ENCODE measurements around the gene SLC16A1.

The SLC16A1 gene

DNA sequence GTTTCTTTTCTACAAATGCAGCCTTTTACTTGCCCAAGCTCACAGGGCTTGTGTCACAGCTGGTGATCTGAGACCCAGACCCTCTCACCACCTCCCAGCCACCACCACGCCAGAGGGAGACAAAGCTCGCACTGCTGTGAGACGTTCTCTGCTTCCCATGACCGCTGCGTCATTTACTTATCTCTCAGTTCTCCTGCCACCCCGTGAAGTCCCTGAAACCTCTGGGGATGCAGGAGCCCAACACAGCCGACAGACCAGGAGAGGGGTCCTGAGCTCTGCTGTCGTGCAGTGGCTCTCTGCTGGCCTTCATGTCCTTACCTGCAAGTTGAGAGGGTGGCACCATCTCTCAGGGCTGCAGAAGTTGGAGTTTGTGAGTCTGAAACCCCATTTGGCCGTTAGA is 77.7 kb downstream of the SLC16A1 start:
- no peak for DNase-seq

DNA sequence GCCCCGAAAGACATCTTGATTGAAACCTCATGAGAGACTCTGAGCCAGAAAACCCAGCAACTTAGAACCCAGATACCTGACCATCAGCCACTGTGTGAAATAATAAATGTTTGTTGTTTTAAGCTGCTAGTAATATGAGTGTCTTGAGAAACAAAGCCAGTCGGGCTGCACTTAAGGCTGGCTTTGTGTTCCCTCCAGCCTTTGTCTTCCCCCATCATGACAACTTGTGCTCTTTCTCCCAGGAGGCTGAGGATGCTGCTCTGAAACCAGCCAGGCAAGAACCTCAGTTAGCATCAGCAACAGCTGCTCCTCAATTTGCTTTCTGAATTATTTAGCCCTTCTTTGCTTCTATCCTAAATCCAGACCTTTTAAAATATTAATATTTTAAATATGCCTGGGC is 78.2 kb downstream of the SLC16A1 start:
- DNase-seq = no peak

DNA sequence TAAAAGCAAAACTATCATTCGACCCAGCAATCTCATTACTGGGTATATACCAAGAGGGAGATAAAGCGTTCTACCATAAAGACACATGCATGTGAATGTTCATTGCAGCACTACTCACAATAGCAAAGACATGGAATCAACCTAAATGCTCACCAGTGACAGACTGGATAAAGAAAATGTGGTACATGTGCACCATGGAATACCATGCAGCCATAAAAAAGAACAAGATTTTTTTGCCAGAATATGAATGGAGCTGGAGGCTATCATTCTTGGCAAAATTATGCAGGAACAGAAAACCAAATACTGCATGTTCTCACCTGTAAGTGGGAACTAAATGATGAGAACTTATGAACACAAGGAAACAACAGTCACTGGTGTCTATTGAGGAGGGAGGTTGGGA is 79.7 kb downstream of the SLC16A1 start:
- no peak for DNase-seq

DNA sequence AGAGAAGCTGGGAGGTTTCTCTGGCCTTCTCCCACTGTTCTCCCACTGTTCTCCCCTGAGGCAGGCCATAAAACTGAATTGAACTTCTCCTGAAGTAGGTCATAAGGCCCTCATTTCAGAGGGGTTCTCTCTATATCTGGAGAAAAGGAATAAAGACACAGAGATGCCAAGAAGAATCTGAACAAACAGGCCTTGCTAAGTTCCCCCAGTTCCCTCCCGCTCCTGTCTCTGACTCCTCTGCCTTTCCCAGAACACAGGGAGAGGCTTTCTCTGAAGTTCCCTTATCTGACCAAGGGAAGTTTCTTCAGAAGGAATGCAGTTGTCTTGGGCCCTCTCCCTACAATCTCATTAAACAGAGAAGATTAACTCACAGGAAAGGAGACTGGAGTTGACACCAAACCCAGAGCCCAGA is 83.4 kb downstream of the SLC16A1 start:
- no peak for DNase-seq

DNA sequence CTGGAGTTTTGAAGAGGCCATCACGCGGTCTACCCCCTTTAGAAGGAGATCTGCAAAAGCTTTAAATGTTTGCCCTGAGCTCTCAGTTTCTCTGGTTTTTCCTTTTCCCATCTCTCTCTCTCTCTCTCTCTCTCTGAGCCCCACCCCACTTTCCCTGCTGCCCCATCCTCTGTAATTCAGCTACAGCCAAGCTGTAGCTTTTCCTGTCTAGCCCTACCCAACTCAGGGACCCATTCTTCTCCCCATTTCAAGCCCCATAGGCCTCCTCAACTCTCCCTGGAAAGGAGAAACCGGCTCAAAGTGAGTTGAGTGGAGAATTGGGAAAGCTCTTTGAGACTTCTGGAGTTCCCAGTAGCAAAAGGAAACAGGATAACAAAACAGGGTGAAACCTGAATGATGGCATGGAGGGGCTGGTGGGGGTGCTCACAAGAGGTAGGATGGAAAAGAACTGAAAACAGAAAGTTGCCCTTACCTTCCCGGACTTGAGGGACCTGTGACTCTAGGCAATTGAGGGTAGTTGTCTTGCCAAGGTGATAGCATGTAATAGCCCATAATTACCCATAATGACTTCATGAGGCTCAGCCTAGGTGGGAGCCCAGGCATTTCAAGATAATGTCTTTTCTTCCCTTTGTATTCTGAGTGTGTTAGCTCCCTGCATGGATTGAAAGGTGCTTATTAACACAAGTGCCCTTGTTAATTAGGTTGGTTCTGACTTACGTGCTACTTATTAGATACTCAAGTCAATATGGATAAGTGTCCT is 84.9 kb downstream of the SLC16A1 start:
- peak in 2 of 3 experiments; percentile 76 to 95 for DNase-seq

DNA sequence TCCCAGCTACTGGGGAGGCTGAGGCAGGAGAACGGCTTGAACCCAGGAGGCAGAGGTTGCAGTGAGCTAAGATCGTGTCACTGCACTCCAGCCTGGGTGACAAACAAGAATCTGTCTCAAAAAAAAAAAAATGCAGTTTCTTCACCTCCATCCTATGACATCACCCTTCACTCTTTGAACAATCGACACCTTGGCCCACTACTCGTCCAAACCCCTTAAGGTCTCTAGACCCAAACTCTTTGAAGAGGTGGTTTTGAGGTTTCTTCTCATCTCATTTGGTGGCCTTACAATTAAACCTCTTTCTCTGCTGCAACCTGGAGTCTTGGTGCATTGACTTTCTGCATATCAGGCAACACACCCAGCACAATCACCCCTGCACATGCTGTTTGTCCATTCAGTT is 86.1 kb downstream of the SLC16A1 start:
- no peak for DNase-seq

DNA sequence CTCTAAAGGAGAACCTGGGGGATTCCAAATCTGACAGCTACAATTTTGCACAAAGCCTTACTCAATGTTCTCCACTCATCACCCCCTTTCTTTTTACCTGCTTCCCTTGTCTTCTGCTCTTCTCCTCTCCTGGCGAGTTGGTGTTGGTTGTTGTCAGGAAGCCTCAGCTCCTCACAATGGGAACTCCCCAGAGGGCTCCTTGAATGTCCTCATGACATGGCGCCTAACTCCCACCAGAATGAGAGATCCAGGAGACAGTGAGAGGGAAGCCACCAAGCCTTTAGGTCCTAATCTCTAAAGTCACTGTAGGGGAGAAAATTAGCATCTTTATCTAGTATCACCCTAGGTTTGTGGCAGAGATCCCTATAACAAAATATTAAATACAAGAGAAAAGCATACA is 87.8 kb downstream of the SLC16A1 start:
- no peak for DNase-seq

DNA sequence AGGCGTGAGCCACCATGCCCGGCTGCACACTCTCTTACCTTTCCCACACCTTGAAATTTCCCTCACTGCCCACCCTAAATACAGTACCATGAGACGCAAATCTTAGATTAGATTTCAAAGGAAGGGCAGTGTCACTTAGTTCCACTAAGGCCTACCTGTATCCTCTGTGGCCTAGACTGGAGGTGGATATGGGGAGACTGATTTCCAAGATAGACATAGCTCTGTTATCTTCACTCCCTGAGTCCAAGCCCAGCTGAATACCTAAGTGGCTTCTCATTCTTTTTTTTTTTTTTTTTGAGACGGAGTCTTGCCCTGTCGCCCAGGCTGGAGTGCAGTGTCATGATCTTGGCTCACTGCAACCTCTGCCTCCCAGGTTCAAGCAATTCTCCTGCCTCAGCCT is 89.0 kb downstream of the SLC16A1 start:
- DNase-seq = no peak

DNA sequence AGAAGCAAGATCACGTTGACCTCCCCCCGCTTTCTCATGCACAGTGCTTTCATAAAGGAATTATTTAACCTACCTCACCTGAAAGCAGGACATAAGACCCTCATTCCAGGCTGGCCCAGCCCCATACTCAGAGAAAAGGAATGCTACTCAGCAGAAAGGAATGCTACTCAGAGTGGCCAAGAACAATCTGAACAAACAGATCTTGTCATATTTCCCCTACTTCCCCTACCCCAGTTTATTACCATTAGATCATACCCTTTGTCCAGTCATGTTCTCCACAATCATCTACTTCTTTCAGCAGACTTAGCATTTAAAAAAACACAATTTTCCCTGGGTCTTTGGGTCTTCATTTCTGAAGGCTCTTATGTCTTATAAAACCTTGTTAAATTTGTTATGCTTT is 89.8 kb downstream of the SLC16A1 start:
- DNase-seq = no peak

DNA sequence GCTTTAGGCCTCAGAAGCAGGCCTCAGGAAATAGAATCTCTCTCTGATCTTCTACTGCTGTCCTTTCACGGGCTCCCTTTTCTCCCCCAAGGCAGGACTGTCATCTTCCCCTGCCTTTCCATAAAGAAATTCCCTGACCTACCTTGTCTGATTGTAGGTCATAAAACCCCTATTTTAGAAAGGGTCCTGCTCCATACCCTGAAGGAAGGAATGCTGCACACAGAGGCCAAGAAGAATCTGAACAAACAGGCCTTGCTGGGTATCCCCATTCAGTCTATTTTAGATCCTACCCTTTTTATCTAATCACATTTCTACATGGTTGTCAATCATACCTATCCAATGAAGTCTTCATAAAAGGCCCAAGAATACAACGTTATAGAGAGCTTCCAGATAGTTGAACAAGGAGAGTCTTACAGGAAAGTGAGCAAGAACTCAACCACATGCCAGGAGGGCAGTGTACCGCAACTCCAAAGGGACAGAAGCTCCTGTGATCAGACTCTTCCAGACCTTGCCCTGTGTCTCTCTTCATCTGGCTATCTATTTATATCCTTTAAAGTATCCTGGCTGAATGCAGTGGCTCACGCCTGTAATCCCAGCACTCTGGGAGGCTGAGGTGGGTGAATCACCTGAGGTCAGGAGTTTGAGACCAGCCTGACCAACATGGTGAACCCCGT is 93.1 kb downstream of the SLC16A1 start:
- no peak for DNase-seq
